Measurements from ENCODE around the gene MCF2L2.
"Not testable (repeated sequence)": the region's sequence is repeated elsewhere in the genome, so short reads cannot be mapped to it uniquely, and the experiment has no call there.

The MCF2L2 gene

DNA sequence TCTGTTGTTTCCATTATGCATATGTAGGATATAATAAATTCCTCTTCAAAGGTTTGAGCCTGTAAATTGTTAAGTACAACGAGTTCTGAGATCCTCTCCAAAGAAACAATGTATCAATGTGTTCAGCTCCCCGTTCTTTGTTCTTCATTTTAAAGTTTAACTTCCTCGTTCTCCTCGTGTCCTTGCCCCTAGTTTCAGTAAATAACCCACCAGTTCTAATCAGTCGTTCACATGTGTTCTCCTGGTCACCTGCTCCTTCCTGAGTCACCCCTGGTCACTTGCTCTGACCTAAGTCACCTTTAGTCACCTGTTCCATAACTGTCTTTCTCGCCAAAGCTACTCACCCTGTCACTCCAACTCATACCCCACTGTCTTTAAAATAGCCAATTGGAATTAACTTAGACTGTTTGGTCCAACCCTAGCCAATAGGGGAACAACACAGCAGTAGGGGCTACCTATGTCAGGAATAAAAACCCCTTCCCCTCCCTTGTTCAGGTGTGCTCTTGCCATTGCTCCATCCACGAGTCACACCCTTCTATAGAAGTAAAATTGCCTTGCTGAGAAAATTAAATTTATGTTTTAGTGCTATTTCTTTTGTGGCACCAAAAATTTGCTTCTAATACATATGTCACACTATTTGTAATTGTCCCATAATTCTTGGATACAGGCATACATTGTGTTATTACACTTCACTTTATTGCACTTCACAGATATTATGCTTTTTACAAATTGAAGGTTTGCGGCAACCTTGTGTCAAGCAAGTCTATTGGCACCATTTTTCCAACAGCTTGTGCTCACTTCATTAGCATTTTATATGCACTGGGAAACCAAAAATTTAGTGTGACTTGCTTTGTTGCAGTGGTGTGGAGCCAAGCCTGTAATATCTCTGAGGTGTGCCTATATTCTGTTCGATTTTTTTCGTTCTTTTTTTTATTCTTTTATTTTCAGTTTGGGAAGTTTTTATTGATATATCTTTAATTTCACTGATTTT lies 15.3 kb upstream of the MCF2L2 start:
- DNase-seq, result no peak

DNA sequence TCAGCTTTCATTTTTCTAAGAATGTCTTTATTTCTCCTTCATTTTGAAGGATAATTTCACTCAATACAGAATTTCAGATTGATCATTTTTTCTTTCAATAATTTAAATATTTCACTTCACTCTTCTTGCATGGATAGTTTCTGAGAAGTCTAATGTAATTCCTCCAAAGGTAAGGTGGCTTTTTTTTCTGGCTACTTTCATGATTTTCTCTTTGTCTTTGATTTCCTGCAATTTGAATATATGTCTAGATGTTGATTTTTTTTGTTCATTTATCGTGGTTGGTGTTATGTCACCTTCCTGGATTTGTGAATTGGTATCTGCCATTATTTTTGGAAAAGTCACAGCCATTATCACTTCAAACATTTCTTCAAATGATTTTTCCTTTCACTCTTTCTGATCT lies 14.6 kb upstream of the MCF2L2 start:
- no peak for DNase-seq

DNA sequence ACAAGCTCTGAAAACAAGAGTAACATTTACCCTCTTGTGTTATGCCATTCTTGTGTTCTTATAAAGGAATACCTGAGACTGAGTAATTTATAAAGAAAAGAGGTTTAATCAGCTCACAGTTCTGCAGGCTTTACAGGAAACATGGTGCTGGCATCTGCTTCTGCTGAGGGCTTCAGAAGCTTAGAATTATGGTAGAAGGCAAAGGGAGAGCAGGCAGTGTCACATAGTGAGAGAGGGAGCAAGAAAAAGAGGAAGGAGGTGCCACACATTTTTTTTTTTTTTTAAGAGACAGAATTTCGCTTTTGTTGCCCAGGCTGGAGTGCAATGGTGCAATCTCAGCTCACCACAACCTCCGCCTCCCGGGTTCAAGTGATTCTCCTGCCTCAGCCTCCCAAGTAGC lies 12.1 kb upstream of the MCF2L2 start:
- not testable (repeated sequence) for DNase-seq

GRCh38 chr3:183439515-183439914 lies 11.1 kb upstream of the MCF2L2 start:
- DNase-seq, result no peak

DNA sequence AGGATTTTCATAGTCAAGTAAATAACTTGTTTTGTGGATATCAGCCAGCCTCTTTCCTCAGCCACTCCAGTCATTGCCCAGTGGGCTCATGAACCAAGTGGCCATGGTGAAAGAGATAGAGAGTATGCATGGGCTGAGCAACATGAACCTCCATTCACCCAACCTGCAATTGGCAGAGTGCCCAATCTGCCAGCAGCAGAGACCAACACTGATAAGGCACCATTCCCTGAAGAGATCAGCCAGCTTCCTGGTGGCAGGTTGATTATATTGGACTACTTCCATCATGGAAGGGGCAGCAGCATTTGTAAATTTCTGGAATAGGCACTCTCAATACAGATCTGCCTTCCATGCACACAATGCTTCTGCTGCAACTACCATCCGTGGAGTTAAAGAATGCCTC lies 10.3 kb upstream of the MCF2L2 start:
- DNase-seq, result no peak

- DNase-seq, result peak; percentile 18
Observed at GRCh38 chr3:183437666-183438564, 9.5 kb upstream of the MCF2L2 start.

GRCh38 chr3:183437061-183437460 lies 8.6 kb upstream of the MCF2L2 start:
- no peak for DNase-seq

GRCh38 chr3:183435661-183436060 lies 7.2 kb upstream of the MCF2L2 start:
- DNase-seq, result no peak

GRCh38 chr3:183434992-183435391 lies 6.6 kb upstream of the MCF2L2 start:
- no peak for DNase-seq

- no peak for DNase-seq
Observed at GRCh38 chr3:183434503-183434902, 6.1 kb upstream of the MCF2L2 start.

DNA sequence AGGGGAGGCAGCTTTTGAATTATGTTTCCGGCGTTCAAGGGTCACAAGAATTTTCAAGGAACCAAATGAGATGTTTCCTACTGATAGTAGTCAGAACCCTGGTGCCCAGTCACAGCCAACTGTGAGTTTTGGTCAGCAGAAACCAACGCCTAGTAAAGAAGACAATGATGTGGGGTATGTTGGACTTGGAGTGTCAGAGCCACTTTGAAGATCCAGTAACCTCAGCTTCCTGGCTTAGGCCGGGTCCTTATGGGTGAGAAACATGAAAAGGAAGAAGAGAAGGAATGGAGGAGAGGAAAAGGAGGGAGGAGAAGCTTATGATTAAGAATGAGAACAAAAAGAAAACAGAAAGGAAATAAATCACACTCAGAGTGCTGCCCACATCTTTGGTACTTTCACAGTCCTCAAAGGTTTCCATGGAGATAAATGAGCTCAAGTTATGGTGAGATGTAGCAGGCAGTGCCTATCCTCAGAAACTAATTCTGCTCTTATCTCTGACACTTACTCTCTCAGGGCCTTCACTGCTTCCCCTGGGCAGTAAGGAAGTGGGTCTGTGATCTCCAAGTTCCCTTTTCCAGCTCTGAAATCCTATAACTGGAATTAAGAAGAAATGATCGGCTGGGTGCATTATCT lies 2.0 kb upstream of the MCF2L2 start:
- no peak for DNase-seq

GRCh38 chr3:183427876-183428446 lies 458 bp downstream of the MCF2L2 start:
- peak; percentile 72 for DNase-seq

GRCh38 chr3:183427196-183427875 lies 1.1 kb downstream of the MCF2L2 start:
- DNase-seq, result no peak

- DNase-seq, result not testable (repeated sequence)
Observed at GRCh38 chr3:183418807-183419206, 9.6 kb downstream of the MCF2L2 start.

DNA sequence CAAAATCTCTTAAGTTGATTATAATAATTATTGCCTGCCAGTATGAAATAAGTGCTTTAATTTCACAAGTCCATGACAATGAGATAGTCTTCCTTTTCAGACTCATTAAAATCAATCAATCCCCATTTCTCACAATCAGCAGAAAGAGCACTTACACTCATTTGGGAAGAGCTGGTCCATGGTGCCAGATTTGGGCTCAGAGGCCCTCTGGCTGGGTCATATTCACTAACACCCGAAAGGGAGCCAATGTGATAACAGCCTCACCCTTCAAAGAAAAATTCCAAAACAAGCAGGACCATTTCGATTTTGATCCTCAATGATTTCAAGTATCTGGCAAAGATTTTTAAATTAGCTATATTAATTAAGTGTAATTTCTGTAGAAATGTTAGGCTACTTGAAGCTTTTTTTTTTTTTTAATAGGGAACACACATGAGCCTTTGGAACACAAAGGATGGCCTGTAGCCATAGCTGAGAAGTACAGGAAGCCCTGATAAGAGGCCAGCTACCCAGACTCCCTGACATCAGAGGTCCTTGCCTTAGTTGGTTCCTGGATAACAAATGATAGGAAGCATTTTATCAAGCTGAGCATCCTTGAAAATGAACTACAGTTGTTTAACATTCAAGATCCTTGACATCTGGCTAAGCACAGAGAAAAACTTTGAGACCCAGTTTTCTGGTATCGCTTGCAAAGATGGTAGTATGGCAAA lies 17.1 kb downstream of the MCF2L2 start:
- DNase-seq, result no peak

DNA sequence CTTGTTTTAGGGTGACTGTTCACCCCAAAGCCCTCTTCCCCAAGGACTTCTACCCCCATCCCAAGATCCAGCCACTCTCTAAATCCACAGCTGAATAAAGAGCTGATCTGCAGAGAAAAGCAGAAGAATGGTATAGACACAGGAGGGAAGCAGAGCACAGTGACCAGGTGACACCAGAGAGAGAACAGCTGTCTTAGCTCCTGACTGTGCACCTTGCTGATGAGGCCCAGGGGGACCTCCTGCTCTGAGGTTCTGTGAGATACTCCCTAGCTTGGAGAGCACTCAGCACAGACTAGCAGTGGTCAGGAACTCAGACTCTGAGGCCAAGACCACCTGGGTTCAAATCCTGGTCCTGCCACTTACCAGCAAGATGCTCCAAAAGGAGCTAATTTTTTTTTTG lies 17.7 kb downstream of the MCF2L2 start:
- DNase-seq, result no peak

DNA sequence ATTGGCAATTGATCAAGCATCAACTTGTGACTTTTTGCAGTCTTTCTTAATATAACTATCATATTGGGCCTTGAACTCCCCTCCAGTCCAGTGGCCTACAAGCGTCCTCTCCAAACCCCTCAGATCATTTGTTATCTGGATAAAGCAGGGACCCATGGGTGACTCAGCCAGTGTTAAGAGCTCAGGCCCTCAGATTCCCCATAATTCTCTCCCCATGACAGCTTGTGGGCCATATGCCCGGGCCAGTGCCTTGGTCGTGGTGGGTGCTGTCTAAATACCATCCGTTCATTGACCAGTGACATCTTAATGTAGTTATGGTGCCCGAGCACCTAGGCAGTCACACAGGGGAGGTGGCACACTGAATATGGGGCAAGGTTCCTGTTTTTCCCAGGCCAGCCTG lies 18.1 kb downstream of the MCF2L2 start:
- DNase-seq, result no peak

- DNase-seq, result no peak
Observed at GRCh38 chr3:183409219-183409618, 19.2 kb downstream of the MCF2L2 start.

DNA sequence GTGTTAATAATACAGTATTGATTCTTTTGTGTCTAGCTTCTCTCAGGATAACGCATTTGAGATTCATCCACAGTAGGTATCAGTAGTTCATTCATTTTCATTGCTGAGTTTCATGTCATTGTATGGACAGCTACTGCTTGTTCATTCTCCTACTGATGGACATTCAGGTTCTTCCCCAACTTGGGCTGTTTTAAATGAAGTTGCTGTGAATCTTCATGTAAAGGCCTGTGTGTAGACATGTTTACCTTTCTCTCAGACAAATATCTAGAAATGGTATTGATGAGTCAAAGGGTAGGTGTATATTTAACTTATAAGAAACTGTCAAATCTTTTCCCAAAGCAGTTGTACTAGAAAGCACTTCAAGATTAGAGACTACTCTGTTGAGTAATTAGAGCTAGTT lies 26.7 kb downstream of the MCF2L2 start:
- DNase-seq, result no peak

DNA sequence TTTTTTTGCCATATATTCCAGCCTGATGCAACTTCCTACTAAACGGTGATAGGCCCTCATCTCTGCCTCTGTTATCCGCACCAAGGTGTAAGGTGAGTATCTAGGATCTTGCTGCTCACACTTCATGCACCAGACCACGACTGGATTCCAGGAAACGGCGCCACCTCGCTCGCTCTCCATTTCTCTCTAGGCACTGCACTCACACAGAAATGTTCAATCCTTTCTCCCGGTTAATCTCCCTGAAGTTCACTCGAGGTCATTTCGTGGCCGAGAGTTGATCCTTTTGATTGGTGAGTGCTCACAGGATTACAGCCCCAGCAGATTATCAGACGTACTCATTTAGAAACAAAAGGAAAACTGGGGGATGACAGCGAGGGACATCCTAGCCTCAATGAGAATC lies 28.1 kb downstream of the MCF2L2 start:
- DNase-seq, result peak; percentile 9

DNA sequence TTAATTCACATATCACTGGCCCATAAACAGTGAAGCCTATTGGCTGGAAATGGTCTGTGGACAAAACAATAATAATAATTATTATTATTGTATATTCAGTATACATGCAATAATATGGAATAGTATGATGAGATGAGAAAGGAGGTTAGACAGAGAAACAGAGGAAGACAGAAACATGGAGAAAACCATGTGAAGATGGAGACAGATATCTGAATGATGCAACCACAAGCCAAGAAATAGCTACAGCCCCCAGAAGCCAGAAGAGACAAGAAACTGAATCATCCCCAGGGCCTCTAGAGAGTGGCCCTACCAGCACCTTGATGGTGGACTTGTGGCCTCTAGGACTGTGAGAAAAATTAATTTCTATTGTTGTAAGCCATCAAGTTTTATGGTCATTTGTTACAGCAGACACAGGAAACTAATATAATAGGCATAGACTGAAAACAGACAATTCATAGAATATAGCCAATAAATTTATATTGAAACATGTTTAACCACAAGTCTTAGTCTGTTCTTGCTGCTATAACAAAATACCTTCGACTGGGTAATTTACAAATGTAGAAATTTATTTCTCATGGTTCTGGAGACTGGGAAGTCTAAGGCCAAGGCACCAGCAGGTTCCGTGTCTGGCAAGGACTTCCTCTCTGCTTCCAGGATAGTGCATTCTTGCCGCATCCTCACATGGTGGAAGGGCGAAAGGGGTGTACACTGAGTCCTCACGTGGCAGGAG lies 31.6 kb downstream of the MCF2L2 start:
- DNase-seq, result no peak
